GM18511 (cell line): ENCODE measurements around the gene DONSON.
A peak's percentile ranks its signal among the peaks of the same experiment; 100 is the strongest.
"Not testable (repeated sequence)": the region's sequence is repeated elsewhere in the genome, so short reads cannot be mapped to it uniquely, and the experiment has no call there.

Experiments
- ATAC-seq: cut with Tn5 transposase; IDR thresholded peaks from one replicate; pipeline ENCODE4 v1.9.1; 2021; ENCODE audit warnings: mild to moderate bottlenecking, moderate library complexity; ENCODE audit not compliant: unreplicated experiment

DONSON gene

GRCh38 chr21:33588485-33589335 is at the start of gene DONSON:
DONSON (minus strand) TSS chr21:33588684; CDS start chr21:33588641, 43 bp downstream.
- peak; percentile 84 for ATAC-seq

DNA sequence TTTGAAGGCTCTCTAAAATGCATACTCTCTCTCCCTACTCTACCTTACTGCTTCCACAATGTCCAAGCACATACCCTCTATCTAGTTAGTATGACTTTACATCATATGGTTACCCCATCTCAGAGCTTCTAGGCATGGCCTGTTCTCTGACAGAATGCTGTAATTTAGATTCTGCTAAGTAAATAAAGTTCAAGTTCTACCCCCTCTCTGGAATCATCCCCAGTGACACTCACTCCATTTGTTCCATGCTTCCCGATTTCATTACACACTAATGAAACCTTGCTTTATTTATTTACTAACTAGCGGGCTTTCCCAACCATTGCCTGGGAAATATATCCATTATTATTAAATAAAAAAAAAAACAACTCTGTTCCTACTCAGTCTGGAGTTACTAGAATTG is 45.8 kb upstream of the DONSON start:
- no peak for ATAC-seq

DNA sequence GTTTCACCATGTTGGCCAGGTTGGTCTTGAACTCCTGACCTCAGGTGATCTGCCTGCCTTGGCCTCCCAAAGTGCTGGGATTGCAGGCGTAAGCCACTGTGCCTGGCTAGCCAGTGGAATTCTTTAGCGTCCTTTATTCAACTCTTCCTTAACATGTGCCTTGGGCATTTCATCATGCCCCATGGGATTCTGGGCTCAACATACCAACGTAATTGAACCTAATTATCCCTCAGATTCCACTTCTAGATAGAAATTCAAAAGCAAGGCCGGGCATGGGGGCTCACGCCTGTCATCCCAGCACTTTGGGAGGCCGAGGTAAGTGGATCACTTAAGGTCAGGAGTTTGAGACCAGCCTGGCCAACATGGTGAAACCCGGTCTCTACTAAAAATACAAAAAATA is 37.7 kb upstream of the DONSON start:
- ATAC-seq, result not testable (repeated sequence)

DNA sequence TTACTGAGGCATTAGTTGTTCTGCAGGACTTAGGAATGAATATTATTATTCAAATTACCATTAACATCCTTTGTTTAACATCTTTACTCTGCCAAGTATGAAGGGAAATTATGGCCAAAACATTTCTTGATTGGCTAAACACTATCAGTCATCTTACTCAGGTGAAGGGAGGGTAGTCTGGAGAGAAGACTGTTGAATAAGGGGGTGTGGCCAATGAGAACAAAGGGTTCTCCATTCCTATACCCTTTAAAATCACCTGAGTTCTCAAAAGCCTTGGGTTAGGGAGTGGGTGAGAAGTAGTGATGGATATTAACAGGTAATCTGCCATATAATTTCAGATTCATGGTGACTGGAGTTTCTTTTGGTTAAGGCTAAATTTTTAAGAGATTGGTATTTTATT is 33.8 kb upstream of the DONSON start:
- ATAC-seq, result no peak

DNA sequence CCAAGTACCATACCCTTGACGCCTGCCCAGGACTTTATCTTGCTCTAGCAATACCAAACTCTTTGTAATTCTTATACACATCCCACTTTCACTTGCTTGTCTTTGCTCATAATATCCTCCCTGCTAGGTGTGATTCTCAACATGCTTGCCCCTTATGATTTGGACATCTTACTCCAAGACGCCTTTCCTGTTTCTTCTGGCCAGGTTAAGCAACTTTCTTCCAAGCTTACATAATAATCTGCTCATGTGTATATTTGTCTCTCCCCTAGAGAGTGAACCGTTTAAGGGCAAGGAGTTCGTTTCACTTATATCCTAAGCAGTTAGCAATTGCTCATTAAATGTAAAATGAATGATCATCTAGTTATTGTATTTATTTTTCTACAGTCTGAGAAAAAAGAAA is 31.2 kb upstream of the DONSON start:
- ATAC-seq, result no peak

- no peak for ATAC-seq
These were observed 29.9 kb upstream of the DONSON start for GRCh38 chr21:33618407-33618806.

GRCh38 chr21:33617565-33617964 is 29.1 kb upstream of the DONSON start:
- ATAC-seq, result not testable (repeated sequence)

- no peak for ATAC-seq
These were observed 22.7 kb upstream of the DONSON start for GRCh38 chr21:33611006-33611744.

DNA sequence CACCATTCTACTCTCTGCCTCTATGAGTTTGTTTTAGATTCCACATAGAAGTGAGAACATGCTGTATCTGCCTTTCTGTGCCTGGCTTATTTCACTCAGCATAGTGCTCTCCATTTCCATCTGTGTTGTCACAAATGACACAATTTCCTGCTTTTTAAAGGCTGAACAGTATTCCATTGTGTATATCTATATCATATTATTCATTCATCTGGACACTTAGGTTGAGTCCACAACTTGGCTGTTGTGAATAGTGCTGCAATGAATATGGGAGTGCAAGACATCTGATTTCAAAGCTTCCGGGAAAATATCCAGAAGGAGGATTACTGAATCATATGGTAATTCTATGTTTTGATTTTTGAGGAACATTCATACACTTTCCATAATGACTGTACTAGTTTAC is 20.1 kb upstream of the DONSON start:
- no peak for ATAC-seq

GRCh38 chr21:33598051-33598450 is 9.6 kb upstream of the DONSON start:
- ATAC-seq, result no peak

- peak; percentile 45 for ATAC-seq
These were observed 546 bp downstream of the DONSON start for GRCh38 chr21:33587792-33588484.

GRCh38 chr21:33586927-33587326 is 1.6 kb downstream of the DONSON start:
- no peak for ATAC-seq

DNA sequence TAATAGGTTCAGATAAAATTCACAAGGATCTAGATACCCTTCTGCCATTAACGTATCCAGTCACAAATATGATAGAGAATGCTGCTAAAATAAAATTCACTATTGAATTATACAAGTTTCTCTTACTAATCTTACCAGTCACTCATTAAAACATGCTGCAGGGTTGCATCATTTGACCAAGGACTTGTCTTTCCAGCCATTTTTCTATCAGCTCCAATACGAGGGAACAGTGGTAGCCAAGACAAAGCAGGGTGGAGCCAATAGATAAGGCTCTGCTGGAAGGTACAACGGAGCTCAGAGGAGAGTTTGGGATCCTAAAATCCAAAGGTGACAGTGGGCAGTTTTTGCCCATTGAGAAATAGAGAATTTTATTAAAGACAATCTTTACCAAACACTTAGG is 4.0 kb downstream of the DONSON start:
- no peak for ATAC-seq

- no peak for ATAC-seq
These were observed 9.4 kb downstream of the DONSON start for GRCh38 chr21:33578959-33579542.

- no peak for ATAC-seq
These were observed 10.3 kb downstream of the DONSON start for GRCh38 chr21:33578214-33578613.

- not testable (repeated sequence) for ATAC-seq
These were observed 11.7 kb downstream of the DONSON start for GRCh38 chr21:33576741-33577141.

GRCh38 chr21:33572350-33572749 is 16.1 kb downstream of the DONSON start:
- no peak for ATAC-seq

DNA sequence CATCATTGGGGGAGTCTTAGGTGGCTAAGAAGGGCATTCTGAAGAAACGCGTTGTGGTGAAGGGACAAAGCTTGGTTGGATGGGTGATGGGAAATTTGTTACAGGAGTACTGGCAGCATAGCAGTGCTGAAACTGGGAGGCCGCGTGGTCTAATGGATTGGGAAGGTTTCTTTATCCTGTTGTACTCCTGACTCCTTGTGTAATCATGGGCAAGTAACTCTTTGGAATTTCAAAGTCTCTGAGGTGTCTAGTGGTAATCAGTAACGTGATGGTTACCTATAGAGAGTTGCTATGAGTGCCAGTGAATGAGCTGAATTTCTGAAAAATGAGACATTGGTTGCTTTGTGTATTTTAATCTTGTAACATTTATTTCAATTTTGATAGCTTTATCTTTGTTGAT is 18.5 kb downstream of the DONSON start:
- no peak for ATAC-seq

DNA sequence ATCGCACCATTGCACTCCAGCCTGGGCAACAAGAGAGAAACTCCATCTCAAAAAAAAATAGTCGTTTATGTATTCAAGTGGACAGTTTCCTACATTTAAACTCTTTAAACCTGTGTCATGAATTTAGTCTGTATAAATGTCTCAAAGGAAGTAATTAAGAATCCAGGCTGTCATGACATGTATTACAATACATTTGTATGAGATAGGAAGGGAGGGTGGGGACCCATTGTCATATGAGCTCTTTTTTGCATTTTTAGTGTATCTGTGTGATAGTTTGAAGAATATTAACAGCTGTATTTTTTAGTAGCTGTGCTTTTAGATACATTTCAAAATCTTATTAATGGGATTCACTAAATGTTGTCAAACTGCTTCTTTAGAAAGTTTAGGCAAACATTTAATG is 20.0 kb downstream of the DONSON start:
- no peak for ATAC-seq

DNA sequence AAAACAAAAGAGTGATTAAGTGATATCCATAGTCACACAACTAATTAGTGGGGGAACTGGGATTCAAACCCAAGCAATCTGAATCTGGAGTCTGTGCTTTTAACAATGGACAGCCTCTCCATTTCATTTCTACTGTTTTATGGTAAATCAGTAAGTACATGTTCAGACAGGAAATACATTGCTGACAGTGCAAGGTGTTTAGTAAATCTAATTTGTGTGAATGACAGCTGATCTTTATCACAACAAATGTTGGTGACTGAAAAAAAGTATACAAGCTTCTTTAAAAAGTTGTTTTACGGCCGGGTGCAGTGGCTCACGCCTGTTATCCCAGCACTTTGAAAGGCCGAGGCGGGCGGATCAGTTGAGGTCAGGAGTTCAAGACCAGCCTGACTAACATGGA is 20.6 kb downstream of the DONSON start:
- ATAC-seq, result no peak

GRCh38 chr21:33566514-33566913 is 22.0 kb downstream of the DONSON start:
- no peak for ATAC-seq
